ENCODE measurements around the gene RAD51B.
A peak's percentile ranks its signal among the peaks of the same experiment; 100 is the strongest.

Gene RAD51B

DNA sequence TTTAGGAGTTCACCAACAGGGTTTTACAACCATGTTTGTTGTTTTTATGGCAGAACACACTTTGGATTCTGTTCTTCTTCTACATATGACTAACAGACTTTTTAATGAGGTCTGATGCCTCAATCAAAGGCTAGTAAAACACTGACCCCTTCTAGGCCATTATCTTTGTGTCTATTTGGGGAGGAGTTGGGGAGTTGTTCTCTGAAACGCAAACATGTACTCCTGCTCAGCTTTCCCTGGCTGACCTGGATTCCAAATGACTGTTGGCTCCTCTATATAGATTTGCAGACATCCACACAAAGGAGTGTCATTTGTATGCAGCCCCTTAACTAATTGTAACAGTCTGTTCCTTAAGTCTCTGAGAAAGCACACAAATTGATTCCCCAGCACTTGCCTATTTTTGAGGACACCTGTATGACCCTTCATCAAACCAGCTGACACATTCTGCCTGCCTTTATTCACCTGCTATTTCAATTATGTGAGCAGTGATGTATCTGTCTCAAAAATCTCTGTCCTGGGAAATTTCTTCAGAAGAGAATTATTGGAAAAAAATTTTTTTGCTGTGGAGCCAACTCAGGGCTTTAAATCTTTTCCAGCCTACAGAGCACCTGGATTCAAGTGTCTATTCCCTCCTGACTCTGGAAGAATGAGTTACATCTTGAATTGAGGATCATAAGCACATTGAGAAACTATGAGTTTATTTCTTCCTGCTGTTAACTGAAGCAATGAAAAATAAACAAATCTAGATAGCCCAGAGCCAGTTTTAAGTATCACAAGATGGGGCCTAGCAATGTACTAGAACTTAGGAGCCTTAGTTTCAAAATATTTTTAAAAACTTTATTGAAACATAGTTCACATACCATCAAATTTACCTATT, 417.2 kb downstream of the RAD51B start:
- H3K4me1 ChIP-seq (ENCODE audit: control insufficient read depth, insufficient read depth, low read length, poor library complexity, severe bottlenecking) = peaks cover 15% of the 10 kb centered on the region
- no peaks in the 10 kb centered on the region for H3K36me3 ChIP-seq (ENCODE audit: control insufficient read depth, insufficient read depth, low read length)
- no peak overlapping the region for H3K27ac ChIP-seq (ENCODE audit: low read depth, low read length, severe bottlenecking)
- 100% methylated on average over 1 of the region's 1 CpG; no CpG with 5 or more reads in 1 of the 2 experiments for WGBS, 2 experiments (ENCODE audit: insufficient coverage in 2 of 2)
- H3K9me3 ChIP-seq (ENCODE audit: control insufficient read depth, low read length) = no peaks in the 10 kb centered on the region
- no peak overlapping the region for H3K4me3 ChIP-seq (ENCODE audit: extremely low read depth, insufficient read depth, low read length, poor library complexity, severe bottlenecking)

- H3K36me3 ChIP-seq (ENCODE audit: control insufficient read depth, insufficient read depth, low read length) = no peaks in the 10 kb centered on the region
- no peak overlapping the region for H3K4me3 ChIP-seq (ENCODE audit: extremely low read depth, insufficient read depth, low read length, poor library complexity, severe bottlenecking)
- H3K27ac ChIP-seq (ENCODE audit: low read depth, low read length, severe bottlenecking) = no peak overlapping the region
- WGBS, 2 experiments (ENCODE audit: insufficient coverage in 2 of 2) = no CpG with 5 or more reads among the region's 1 CpG
- H3K4me1 ChIP-seq (ENCODE audit: control insufficient read depth, insufficient read depth, low read length, poor library complexity, severe bottlenecking) = peaks cover 11% of the 10 kb centered on the region
- H3K9me3 ChIP-seq (ENCODE audit: control insufficient read depth, low read length) = no peaks in the 10 kb centered on the region
Measured at GRCh38 chr14:68238551-68238950, 419.0 kb downstream of the RAD51B start.

DNA sequence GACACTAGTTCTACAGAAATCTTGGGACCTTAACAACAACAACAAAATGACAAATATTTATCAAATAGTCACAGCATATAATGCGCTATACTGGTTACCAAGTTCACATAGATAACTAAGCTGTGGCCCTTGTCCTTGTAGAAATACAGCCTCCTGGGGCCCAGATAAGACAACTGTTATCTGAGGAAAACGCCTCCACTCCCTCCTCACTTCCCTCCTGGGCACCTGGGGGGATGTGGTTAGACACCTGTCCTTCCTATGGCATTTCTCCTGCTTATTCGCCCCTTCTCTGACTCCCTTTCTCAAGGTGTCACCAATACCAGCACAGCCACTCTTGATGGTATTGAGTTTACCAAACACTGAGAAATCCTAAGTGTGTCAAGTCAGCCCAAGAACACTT, 419.4 kb downstream of the RAD51B start:
- H3K27ac ChIP-seq (ENCODE audit: low read depth, low read length, severe bottlenecking) = no peak overlapping the region
- H3K36me3 ChIP-seq (ENCODE audit: control insufficient read depth, insufficient read depth, low read length) = no peaks in the 10 kb centered on the region
- no peaks in the 10 kb centered on the region for H3K9me3 ChIP-seq (ENCODE audit: control insufficient read depth, low read length)
- H3K4me1 ChIP-seq (ENCODE audit: control insufficient read depth, insufficient read depth, low read length, poor library complexity, severe bottlenecking) = peaks cover 11% of the 10 kb centered on the region
- WGBS, 2 experiments (ENCODE audit: insufficient coverage in 2 of 2) = 100% methylated on average over 2 to 3 of the region's 3 CpGs
- no peak overlapping the region for H3K4me3 ChIP-seq (ENCODE audit: extremely low read depth, insufficient read depth, low read length, poor library complexity, severe bottlenecking)

DNA sequence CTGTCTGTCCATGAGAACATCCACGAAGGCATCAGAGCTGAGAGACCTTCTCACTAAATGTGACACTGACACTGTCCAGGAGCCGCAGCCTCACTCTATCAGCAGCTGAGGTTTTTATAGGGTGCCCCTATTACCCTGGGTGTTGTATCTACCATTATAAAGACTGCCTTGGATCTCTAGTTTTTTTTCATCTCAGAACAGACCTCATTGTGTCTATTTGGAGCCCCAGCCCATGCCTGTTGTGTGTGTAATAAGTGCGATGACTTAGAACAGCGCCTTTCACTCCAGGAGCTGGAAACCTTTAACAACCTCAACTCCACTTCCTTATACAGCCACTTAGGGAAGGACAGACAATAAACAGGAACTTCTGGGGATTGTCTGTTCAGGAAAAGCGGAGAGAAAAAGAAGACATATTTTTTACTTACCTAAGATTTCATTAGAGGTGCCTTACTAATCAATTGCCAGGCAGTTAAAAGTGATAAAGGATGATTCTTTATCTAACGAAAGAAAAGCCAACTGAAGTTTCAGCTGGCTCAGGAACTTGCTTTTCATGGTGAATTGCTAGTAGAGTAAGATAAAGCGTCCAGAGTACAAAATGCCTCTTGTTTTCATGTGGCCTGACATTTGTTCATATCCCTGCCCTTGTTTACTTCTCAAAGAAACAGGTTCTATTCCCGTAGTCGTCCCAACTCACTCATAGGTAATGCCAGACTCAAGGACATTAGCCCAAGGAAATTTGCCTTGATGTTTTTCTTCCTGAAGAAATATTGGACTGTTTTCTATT, 420.6 kb downstream of the RAD51B start:
- Histone ChIP-seq H3K4me3 (ENCODE audit: extremely low read depth, insufficient read depth, low read length, poor library complexity, severe bottlenecking) (no peak overlapping the region), H3K36me3 (ENCODE audit: control insufficient read depth, insufficient read depth, low read length) (no peaks in the 10 kb centered on the region), H3K4me1 (ENCODE audit: control insufficient read depth, insufficient read depth, low read length, poor library complexity, severe bottlenecking) (peaks cover 14% of the 10 kb centered on the region), H3K9me3 (ENCODE audit: control insufficient read depth, low read length) (no peaks in the 10 kb centered on the region), H3K27ac (ENCODE audit: low read depth, low read length, severe bottlenecking) (peak overlapping the region; percentile 61)
- WGBS, 2 experiments (ENCODE audit: insufficient coverage in 2 of 2) = 87 to 92% methylated on average over 3 to 4 of the region's 9 CpGs

GRCh38 chr14:68241862-68242487, 422.4 kb downstream of the RAD51B start:
- Histone ChIP-seq H3K27ac (ENCODE audit: low read depth, low read length, severe bottlenecking) (no peak overlapping the region), H3K36me3 (ENCODE audit: control insufficient read depth, insufficient read depth, low read length) (no peaks in the 10 kb centered on the region), H3K4me3 (ENCODE audit: extremely low read depth, insufficient read depth, low read length, poor library complexity, severe bottlenecking) (no peak overlapping the region), H3K4me1 (ENCODE audit: control insufficient read depth, insufficient read depth, low read length, poor library complexity, severe bottlenecking) (peaks cover 31% of the 10 kb centered on the region), H3K9me3 (ENCODE audit: control insufficient read depth, low read length) (no peaks in the 10 kb centered on the region)
- WGBS, 2 experiments (ENCODE audit: insufficient coverage in 2 of 2) = 97 to 100% methylated on average over 4 of the region's 6 CpGs

DNA sequence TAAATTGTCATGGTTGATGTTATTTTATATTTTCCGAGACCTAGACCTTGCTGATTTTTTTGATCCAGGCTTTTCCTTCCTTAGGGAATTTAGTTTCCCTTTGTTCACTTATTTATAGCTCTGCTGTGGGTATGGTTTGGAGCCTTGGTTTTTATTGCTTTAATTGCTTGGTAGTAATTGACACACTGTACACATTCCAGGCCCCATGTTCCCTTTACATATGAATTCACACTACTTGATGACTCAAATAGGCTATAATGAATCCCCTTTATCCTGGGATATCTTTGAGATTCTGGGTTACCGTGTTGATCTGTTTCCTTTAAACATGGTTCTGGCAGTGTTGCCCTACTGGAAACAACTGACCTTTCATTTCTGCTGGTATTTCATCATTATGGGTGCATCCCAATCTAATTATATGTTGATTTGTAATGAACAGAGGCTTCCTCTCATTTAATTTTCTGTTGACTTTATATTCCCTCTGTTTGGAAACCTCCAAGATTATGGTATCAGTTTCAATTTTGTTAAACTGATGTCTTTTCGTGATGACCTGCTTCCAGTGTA, 424.0 kb downstream of the RAD51B start:
- Histone ChIP-seq H3K9me3 (ENCODE audit: control insufficient read depth, low read length) (no peaks in the 10 kb centered on the region), H3K4me3 (ENCODE audit: extremely low read depth, insufficient read depth, low read length, poor library complexity, severe bottlenecking) (no peak overlapping the region), H3K4me1 (ENCODE audit: control insufficient read depth, insufficient read depth, low read length, poor library complexity, severe bottlenecking) (peaks cover 46% of the 10 kb centered on the region), H3K27ac (ENCODE audit: low read depth, low read length, severe bottlenecking) (no peak overlapping the region), H3K36me3 (ENCODE audit: control insufficient read depth, insufficient read depth, low read length) (no peaks in the 10 kb centered on the region)
- WGBS, 2 experiments (ENCODE audit: insufficient coverage in 2 of 2) = no CpG with 5 or more reads among the region's 3 CpGs

DNA sequence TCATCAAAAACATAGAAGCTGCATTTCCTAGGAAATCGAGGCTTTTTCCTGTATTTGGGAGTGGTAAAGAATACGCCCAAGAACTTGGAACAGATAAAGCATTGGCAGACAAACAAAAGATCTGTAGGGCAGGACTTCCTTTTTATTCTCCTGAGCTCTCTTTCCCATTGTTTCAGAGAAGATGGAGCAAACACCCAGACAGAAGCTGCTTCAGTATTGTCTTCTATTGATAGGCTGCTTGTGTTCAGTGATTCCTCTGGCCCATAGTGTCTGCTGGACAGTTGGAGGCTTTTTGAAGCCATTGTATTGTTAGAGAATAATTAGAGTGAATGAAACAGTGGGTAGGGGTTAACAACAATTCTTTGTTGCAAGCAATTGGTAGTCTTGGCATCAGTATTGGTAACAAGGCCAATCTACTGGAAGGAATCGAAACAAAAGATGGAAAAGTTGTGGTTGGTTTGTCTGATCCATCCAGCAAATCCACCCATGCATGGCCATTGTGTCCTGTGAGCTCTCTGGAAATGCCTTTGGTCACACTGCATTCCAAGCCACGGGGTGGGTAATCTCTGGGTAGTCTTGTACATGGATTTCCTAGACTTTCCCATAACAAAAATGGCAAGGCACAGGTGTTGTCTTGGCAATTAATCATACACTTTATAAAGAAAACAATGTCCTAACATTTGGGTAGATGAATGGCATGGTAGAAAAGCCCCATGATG, 424.8 kb downstream of the RAD51B start:
- H3K36me3 ChIP-seq (ENCODE audit: control insufficient read depth, insufficient read depth, low read length) = no peaks in the 10 kb centered on the region
- H3K27ac ChIP-seq (ENCODE audit: low read depth, low read length, severe bottlenecking) = no peak overlapping the region
- H3K9me3 ChIP-seq (ENCODE audit: control insufficient read depth, low read length) = no peaks in the 10 kb centered on the region
- WGBS, 2 experiments (ENCODE audit: insufficient coverage in 2 of 2) = 78 to 90% methylated on average over 1 to 3 of the region's 4 CpGs
- H3K4me1 ChIP-seq (ENCODE audit: control insufficient read depth, insufficient read depth, low read length, poor library complexity, severe bottlenecking) = peaks cover 55% of the 10 kb centered on the region
- no peak overlapping the region for H3K4me3 ChIP-seq (ENCODE audit: extremely low read depth, insufficient read depth, low read length, poor library complexity, severe bottlenecking)

DNA sequence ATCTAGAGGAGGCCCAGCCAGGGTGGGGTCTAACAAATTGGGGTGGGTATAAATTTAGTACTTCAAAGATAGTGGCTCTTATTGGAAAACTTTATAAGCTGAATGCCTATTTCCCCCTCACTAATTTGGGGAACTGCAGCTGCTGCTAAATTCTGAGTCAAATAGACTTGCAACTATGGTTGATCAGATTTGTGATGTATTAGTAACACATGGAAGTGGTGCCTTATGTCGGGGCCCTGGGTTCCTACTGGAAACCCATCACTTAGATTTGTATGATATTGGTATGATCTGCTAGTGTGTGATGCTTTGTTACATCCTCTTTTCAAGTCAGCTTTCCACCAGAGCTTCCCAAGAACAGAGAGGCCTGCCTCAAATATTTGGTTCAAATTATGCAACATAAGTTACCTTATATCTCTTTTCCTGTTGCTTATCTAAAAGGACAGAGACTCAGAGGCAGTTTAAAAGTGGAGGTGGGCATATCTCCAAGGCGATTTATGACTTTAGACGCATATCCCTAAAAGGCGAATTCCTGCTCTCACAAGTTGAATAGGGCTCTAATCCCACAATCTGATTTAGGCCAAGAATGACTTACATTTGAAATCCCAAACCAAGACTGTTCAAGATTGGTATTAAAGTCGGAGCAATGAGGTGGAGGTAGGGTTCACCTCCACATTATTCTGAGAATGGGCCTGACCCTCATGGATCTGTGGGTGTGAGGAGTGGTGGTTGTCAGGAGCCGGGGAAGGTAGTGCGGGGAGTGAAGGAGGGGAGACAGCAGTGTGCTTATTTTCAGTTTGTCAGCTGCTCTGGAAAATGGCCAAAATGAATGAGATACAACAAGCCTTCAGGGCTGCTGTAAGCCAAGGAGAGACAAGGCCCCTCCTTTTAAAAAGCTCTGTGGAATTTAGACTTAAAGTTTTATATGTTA, 425.8 kb downstream of the RAD51B start:
- H3K4me3 ChIP-seq (ENCODE audit: extremely low read depth, insufficient read depth, low read length, poor library complexity, severe bottlenecking) = no peak overlapping the region
- peak overlapping the region; percentile 76 for H3K27ac ChIP-seq (ENCODE audit: low read depth, low read length, severe bottlenecking)
- H3K36me3 ChIP-seq (ENCODE audit: control insufficient read depth, insufficient read depth, low read length) = no peaks in the 10 kb centered on the region
- peaks cover 57% of the 10 kb centered on the region for H3K4me1 ChIP-seq (ENCODE audit: control insufficient read depth, insufficient read depth, low read length, poor library complexity, severe bottlenecking)
- 93 to 100% methylated on average over 6 to 7 of the region's 7 CpGs for WGBS, 2 experiments (ENCODE audit: insufficient coverage in 2 of 2)
- H3K9me3 ChIP-seq (ENCODE audit: control insufficient read depth, low read length) = no peaks in the 10 kb centered on the region

DNA sequence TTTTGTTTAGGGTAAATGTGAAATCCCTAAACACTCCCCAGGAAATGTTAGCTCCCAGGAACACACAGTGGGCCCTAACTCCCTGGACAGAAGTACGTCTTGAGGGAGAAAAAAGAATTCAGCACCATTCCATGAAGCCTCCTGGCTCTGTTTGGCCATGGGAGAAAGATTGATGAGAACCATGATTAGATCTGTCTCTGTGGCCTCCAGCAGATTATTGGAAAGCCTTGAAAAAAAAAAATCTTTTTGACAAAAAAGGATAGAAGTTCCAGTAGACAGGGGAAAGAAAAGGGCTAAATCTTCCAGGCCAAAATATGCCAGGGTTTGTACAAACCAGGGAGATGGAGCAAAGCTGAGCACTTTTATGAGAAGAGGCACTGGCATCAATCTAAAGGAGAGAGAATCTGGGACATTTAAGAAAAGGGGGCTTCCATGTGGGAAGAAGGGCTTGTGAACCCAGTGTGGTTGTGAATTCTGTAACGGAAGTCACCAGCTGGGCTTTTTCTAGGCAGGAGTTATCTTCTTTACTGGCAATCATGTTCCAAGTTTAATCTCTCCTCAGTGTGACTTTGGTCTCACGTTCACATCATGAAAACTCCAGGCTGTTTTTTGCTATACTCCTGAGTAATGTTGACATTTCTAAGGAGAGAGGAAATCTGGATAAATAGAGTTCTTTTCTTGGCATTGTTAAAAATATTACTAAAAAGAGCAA, 426.7 kb downstream of the RAD51B start:
- 74 to 82% methylated on average over 2 of the region's 3 CpGs for WGBS, 2 experiments (ENCODE audit: insufficient coverage in 2 of 2)
- H3K9me3 ChIP-seq (ENCODE audit: control insufficient read depth, low read length) = no peaks in the 10 kb centered on the region
- peak overlapping the region; percentile 76 for H3K27ac ChIP-seq (ENCODE audit: low read depth, low read length, severe bottlenecking)
- no peak overlapping the region for H3K4me3 ChIP-seq (ENCODE audit: extremely low read depth, insufficient read depth, low read length, poor library complexity, severe bottlenecking)
- peaks cover 62% of the 10 kb centered on the region for H3K4me1 ChIP-seq (ENCODE audit: control insufficient read depth, insufficient read depth, low read length, poor library complexity, severe bottlenecking)
- no peaks in the 10 kb centered on the region for H3K36me3 ChIP-seq (ENCODE audit: control insufficient read depth, insufficient read depth, low read length)

Measured in mesodermal cell (in vitro differentiated cells).